Thyroid gland (tissue), 4 donors: Measurements from ENCODE around the gene NDUFAF8. TPM values are rescaled to one million over a fixed set of nuclear protein-coding genes. Genes with fewer than 3 reads are reported as not detected.

ENCODE experiments used
- DNase-seq, 2 donors: peaks; one replicate each; pipeline ENCODE4 v3.0.0-alpha.2; 2019
- H3K27ac ChIP-seq, 3 donors: fragments of 200-600 bp; sonication (generic); 1 replicate in 2 of 3; 2 replicates in 1 of 3; pipeline ENCODE4 v1.5.1; 2016 to 2019; ENCODE audit warnings: mild to moderate bottlenecking in 1 of 3, moderate library complexity in 1 of 3
- H3K27me3 ChIP-seq: fragments of 200-600 bp; sonication (generic); one replicate; pipeline ENCODE4 v1.5.1; 2019
- H3K36me3 ChIP-seq, 2 donors: fragments of 200-600 bp; sonication (generic); one replicate each; pipeline ENCODE4 v1.5.1; 2016 to 2019
- H3K4me1 ChIP-seq, 2 donors: fragments of 200-600 bp; sonication (generic); one replicate each; pipeline ENCODE4 v1.5.1; 2017 to 2019
- H3K4me3 ChIP-seq, 3 donors: fragments of 200-600 bp; sonication (generic); replicated peaks in 1 of 3; 1 replicate in 2 of 3; 2 replicates in 1 of 3; pipeline ENCODE4 v1.5.1; 2016; ENCODE audit warnings: mild to moderate bottlenecking in 1 of 3
- H3K9me3 ChIP-seq: fragments of 200-600 bp; sonication (generic); one replicate; pipeline ENCODE4 v1.5.1; 2017
- POLR2A ChIP-seq, 2 donors: fragments of 450-650 bp; IDR thresholded peaks; one replicate each; pipeline ENCODE4 v1.6.1; 2017; ENCODE audit warnings: antibody characterized with exemption in 2 of 2, mild to moderate bottlenecking in 2 of 2, moderate library complexity in 1 of 2
- WGBS, 2 donors: methylation state at CpG; one replicate each; pipeline ENCODE4 v1.1.5; 2017; 5-methylcytosine and 5-hydroxymethylcytosine counted together
- intact Hi-C: fragments of 100-400 bp; cut with DNase I; formaldehyde crosslinking; loops from one replicate; pipeline ENCODE4 v1.15.1; 2023
- total RNA-seq, 4 donors: library from RNA; depleted of rRNA; stranded (reverse); fragments of >200 nt; gene quantifications; one replicate each; pipeline ENCODE4 v1.2.3, GENCODE V29; 2016
- TF ChIP-seq, protein P1 (sequence below), 6 experiments: fragments of 200-600 bp in 3 of 6; fragments of 450-650 bp in 3 of 6; sonication (generic) in 3 of 6; IDR thresholded peaks; one replicate each; pipeline ENCODE4 v1.5.1; 2016 to 2019; ENCODE audit warnings: antibody characterized with exemption in 6 of 6, mild to moderate bottlenecking in 2 of 6, inconsistent platforms in 1 of 6, moderate library complexity in 1 of 6

Gene NDUFAF8
- total RNA-seq, 4 donors from 2014 or later = 17.0 to 107 (median 53.7) TPM

- TF ChIP-seq, protein P1, sequence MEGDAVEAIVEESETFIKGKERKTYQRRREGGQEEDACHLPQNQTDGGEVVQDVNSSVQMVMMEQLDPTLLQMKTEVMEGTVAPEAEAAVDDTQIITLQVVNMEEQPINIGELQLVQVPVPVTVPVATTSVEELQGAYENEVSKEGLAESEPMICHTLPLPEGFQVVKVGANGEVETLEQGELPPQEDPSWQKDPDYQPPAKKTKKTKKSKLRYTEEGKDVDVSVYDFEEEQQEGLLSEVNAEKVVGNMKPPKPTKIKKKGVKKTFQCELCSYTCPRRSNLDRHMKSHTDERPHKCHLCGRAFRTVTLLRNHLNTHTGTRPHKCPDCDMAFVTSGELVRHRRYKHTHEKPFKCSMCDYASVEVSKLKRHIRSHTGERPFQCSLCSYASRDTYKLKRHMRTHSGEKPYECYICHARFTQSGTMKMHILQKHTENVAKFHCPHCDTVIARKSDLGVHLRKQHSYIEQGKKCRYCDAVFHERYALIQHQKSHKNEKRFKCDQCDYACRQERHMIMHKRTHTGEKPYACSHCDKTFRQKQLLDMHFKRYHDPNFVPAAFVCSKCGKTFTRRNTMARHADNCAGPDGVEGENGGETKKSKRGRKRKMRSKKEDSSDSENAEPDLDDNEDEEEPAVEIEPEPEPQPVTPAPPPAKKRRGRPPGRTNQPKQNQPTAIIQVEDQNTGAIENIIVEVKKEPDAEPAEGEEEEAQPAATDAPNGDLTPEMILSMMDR (IDR thresholded peaks at IDR 0.05) = no peak
- TF ChIP-seq POLR2A (IDR thresholded peaks at IDR 0.05) = no peak
- H3K36me3 ChIP-seq = no peaks in the 10 kb centered on the region
- no peaks in the 10 kb centered on the region for H3K4me1 ChIP-seq
- WGBS, 2 donors = 75 to 76% methylated on average over 14 of the region's 14 CpGs
- intact Hi-C loops = no loop called here
- DNase-seq = no peak
- no peaks in the 10 kb centered on the region for H3K27me3 ChIP-seq
- no peak overlapping the region for H3K27ac ChIP-seq
- H3K9me3 ChIP-seq = no peaks in the 10 kb centered on the region
- H3K4me3 ChIP-seq = no peak overlapping the region
Observed at GRCh38 chr17:81210868-81211267, 28.2 kb upstream of the NDUFAF8 start.

- no peaks in the 10 kb centered on the region for H3K9me3 ChIP-seq
- intact Hi-C loops = no loop called here
- 93 to 96% methylated on average over 8 to 9 of the region's 9 CpGs for WGBS, 2 donors
- TF ChIP-seq, protein P1 (IDR thresholded peaks at IDR 0.05) = no peak
- no peak for TF ChIP-seq POLR2A (IDR thresholded peaks at IDR 0.05)
- no peak for DNase-seq
- no peak overlapping the region for H3K4me3 ChIP-seq
- no peak overlapping the region for H3K27ac ChIP-seq
- H3K27me3 ChIP-seq = no peaks in the 10 kb centered on the region
- no peaks in the 10 kb centered on the region for H3K4me1 ChIP-seq
- H3K36me3 ChIP-seq = no peaks in the 10 kb centered on the region
Observed at GRCh38 chr17:81212365-81212764, 26.8 kb upstream of the NDUFAF8 start.

DNA sequence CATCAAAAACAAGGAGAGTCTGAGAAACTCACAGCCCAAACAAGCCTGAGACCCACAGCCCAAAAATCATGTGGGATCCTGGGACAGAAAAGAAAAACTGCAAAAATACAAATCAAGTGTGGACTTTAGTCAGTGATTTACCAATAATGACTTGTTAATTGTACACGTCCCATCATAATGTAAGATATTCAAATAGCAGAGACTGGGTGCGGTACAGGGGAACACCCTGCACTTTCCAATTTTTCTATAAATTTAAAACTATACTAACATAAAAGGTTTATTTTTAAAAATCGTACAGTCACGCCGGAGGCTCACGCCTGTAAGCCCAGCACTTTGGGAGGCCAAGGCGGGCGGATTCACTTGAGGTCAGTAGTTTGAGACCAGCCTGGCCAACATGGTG lies 25.1 kb upstream of the NDUFAF8 start:
- intact Hi-C loops = no loop called here
- no peaks in the 10 kb centered on the region for H3K9me3 ChIP-seq
- H3K27ac ChIP-seq = no peak overlapping the region
- no peaks in the 10 kb centered on the region for H3K36me3 ChIP-seq
- DNase-seq = no peak
- no peaks in the 10 kb centered on the region for H3K27me3 ChIP-seq
- WGBS, 2 donors = 96 to 97% methylated on average over 8 of the region's 8 CpGs
- TF ChIP-seq, protein P1 (IDR thresholded peaks at IDR 0.05) = no peak
- TF ChIP-seq POLR2A (IDR thresholded peaks at IDR 0.05) = no peak
- H3K4me1 ChIP-seq = no peaks in the 10 kb centered on the region
- H3K4me3 ChIP-seq = no peak overlapping the region

DNA sequence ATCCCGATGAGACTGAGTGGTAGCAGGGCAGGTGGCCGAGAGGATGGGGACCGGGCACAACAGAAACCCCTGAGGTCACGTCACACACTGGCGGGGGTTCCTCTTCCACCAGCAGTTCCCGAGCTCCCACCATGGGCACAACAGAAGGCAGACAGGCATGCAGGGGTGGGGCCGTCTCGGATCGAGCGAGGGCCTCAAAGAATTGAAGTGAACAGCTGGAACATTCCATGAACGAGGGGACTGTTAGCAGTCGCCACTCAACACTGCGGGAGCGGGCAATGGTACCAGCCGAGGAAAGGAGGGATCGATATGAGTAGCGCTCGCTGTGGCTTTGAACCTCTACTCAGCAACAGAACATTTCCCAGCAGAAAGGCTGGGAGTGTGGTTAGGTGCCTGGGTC lies 21.6 kb upstream of the NDUFAF8 start:
- intact Hi-C loops = no loop called here

DNA sequence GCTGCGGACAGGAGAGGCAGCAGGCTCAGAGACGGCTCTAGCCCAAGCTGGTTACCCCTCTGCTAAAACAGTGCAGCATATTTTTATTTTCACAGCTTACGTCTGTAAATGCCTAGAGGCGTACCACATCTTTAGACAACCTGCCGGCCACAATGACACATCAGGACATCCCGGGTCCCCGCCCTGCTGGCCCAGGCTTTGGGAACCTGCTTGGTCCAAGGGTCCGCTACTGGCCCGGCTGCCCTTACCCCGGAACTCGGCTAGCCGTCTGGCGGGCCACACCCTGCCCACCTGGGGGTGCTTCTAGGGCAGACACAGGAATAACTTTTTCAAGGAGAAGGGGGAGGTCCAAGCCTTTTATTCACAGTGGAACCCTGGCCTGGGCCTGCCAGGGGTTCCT lies 20.7 kb upstream of the NDUFAF8 start:
- intact Hi-C loops = no loop called here
- Histone ChIP-seq H3K4me3 (no peak overlapping the region), H3K4me1 (peaks cover 12 to 15% of the 10 kb centered on the region in 2 donors), H3K9me3 (no peaks in the 10 kb centered on the region), H3K27me3 (no peaks in the 10 kb centered on the region), H3K36me3 (peaks cover 0 to 3% of the 10 kb centered on the region in 2 donors), H3K27ac (no peak overlapping the region)
- 92 to 100% methylated on average over 3 to 13 of the region's 13 CpGs for WGBS, 2 donors
- DNase-seq = no peak
- TF ChIP-seq, protein P1 (IDR thresholded peaks at IDR 0.05) = no peak
- TF ChIP-seq POLR2A (IDR thresholded peaks at IDR 0.05) = no peak

More for the DNA sequence above, 21.6 kb upstream of the NDUFAF8 start:
- H3K4me1 ChIP-seq = peaks cover 12 to 13% of the 10 kb centered on the region in 2 donors
- no peaks in the 10 kb centered on the region for H3K9me3 ChIP-seq
- H3K36me3 ChIP-seq = peaks cover 0 to 3% of the 10 kb centered on the region in 2 donors
- H3K27me3 ChIP-seq = no peaks in the 10 kb centered on the region
- no peak for TF ChIP-seq POLR2A (IDR thresholded peaks at IDR 0.05)
- TF ChIP-seq, protein P1 (IDR thresholded peaks at IDR 0.05) = no peak
- no peak overlapping the region for H3K27ac ChIP-seq
- H3K4me3 ChIP-seq = no peak overlapping the region
- DNase-seq = no peak
- WGBS, 2 donors = 90 to 93% methylated on average over 18 of the region's 18 CpGs
